Sigmoid colon (tissue), 4 donors: ENCODE results near the gene ACSL6.

Source experiments
- CTCF ChIP-seq, 4 experiments: fragments of 450-650 bp in 3 of 4; fragments of 200-600 bp in 1 of 4; IDR thresholded peaks; one replicate each; pipeline ENCODE4 v1.5.1; 2016 to 2019; ENCODE audit warnings: antibody characterized with exemption in 4 of 4, mild to moderate bottlenecking in 3 of 4, moderate library complexity in 2 of 4
- EP300 ChIP-seq, 4 donors: sonication (generic); formaldehyde crosslinking; IDR thresholded peaks; one replicate each; pipeline ENCODE4 v1.6.1; 2017; ENCODE audit warnings: antibody characterized with exemption in 4 of 4
- POLR2A ChIP-seq, 2 donors: fragments of 450-650 bp; IDR thresholded peaks; one replicate each; pipeline ENCODE4 v1.6.1; 2016; ENCODE audit warnings: antibody characterized with exemption in 2 of 2, mild to moderate bottlenecking in 2 of 2, moderate library complexity in 2 of 2

GRCh38 chr5:132009706-132010405 lies 1.6 kb downstream of the ACSL6 start:
- TF ChIP-seq CTCF (IDR thresholded peaks at IDR 0.05), result no peak
- no peak for TF ChIP-seq POLR2A (IDR thresholded peaks at IDR 0.05)
- no peak for TF ChIP-seq EP300 (IDR thresholded peaks at IDR 0.05)
